Stimulated activated CD4-positive, alpha-beta T cell treated with anti-CD3 and anti-CD28 coated beads, Interleukin-4, amount 100 ng/mL, for 1 hour (primary cell): ENCODE data around the gene MUTYH.
"Not testable (repeated sequence)": the region's sequence is repeated elsewhere in the genome, so short reads cannot be mapped to it uniquely, and the experiment has no call there.

Source experiments
- DNase-seq: peaks from one replicate; pipeline ENCODE4 v3.0.0-alpha.2; 2020

Gene MUTYH

GRCh38 chr1:45319761-45320160 is 20.5 kb downstream of the MUTYH start:
- DNase-seq: no peak

- DNase-seq: no peak
These were observed 23.1 kb downstream of the MUTYH start for GRCh38 chr1:45317166-45317565.

- no peak for DNase-seq
These were observed 26.0 kb downstream of the MUTYH start for GRCh38 chr1:45314266-45314665.

GRCh38 chr1:45306905-45307304 is 33.3 kb downstream of the MUTYH start:
- no peak for DNase-seq

GRCh38 chr1:45306319-45306718 is 33.9 kb downstream of the MUTYH start:
- DNase-seq: peak; percentile 34

GRCh38 chr1:45305231-45305630 is 35.0 kb downstream of the MUTYH start:
- no peak for DNase-seq

GRCh38 chr1:45304311-45305081 is 35.7 kb downstream of the MUTYH start:
- DNase-seq: no peak

- peak; percentile 99 for DNase-seq
These were observed 36.5 kb downstream of the MUTYH start for GRCh38 chr1:45303520-45304310.

GRCh38 chr1:45302505-45303150 is 37.6 kb downstream of the MUTYH start:
- DNase-seq: no peak

GRCh38 chr1:45300669-45300997 is 39.6 kb downstream of the MUTYH start:
- DNase-seq: no peak

- DNase-seq: peak; percentile 19
These were observed 40.1 kb downstream of the MUTYH start for GRCh38 chr1:45299981-45300668.

- DNase-seq: no peak
These were observed 40.9 kb downstream of the MUTYH start for GRCh38 chr1:45299296-45299695.

- DNase-seq: no peak
These were observed 42.4 kb downstream of the MUTYH start for GRCh38 chr1:45297666-45298356.

GRCh38 chr1:45291716-45292115 is 48.5 kb downstream of the MUTYH start:
- DNase-seq: no peak

GRCh38 chr1:45291002-45291401 is 49.2 kb downstream of the MUTYH start:
- not testable (repeated sequence) for DNase-seq

GRCh38 chr1:45286521-45286920 is 53.7 kb downstream of the MUTYH start:
- DNase-seq: not testable (repeated sequence)

GRCh38 chr1:45284858-45285257 is 55.4 kb downstream of the MUTYH start:
- DNase-seq: not testable (repeated sequence)

GRCh38 chr1:45282351-45282750 is 57.9 kb downstream of the MUTYH start:
- no peak for DNase-seq
